Measurements from ENCODE around the gene ATP2C2. TPM values are rescaled to one million over a fixed set of nuclear protein-coding genes. Genes with fewer than 3 reads are reported as not detected.

Gene ATP2C2
- total and polyA plus RNA-seq, 3 donors from 2014 or later: 1.1 to 5.8 (median 3.0) TPM

GRCh38 chr16:84496991-84497390, 128.7 kb downstream of the ATP2C2 start:
- Histone ChIP-seq H3K4me1 (no peaks in the 10 kb centered on the region), H3K27ac (no peak overlapping the region), H3K4me3 (no peak overlapping the region), H3K9me3 (no peaks in the 10 kb centered on the region), H3K27me3 (no peaks in the 10 kb centered on the region), H3K36me3 (ENCODE audit: low read depth, missing control alignments) (no peaks in the 10 kb centered on the region)
- 95 to 100% methylated on average over 3 of the region's 3 CpGs for WGBS, 2 donors
- no peak for DNase-seq
- no peak for TF ChIP-seq POLR2A (IDR thresholded peaks at IDR 0.05)
- no peak for TF ChIP-seq CTCF (IDR thresholded peaks at IDR 0.05)
- intact Hi-C loops (cut with DNase I; ENCODE audit: low total_unique reads): no loop called here

GRCh38 chr16:84497418-84498222, 129.3 kb downstream of the ATP2C2 start:
- 89 to 93% methylated on average over 18 of the region's 18 CpGs for WGBS, 2 donors
- DNase-seq: no peak
- H3K27ac ChIP-seq: no peak overlapping the region
- no peaks in the 10 kb centered on the region for H3K27me3 ChIP-seq
- H3K36me3 ChIP-seq (ENCODE audit: low read depth, missing control alignments): no peaks in the 10 kb centered on the region
- intact Hi-C loops (cut with DNase I; ENCODE audit: low total_unique reads): no loop called here
- H3K4me1 ChIP-seq: no peaks in the 10 kb centered on the region
- H3K4me3 ChIP-seq: no peak overlapping the region
- H3K9me3 ChIP-seq: no peaks in the 10 kb centered on the region
- TF ChIP-seq CTCF (IDR thresholded peaks at IDR 0.05) (no peak), POLR2A (IDR thresholded peaks at IDR 0.05) (no peak)

- intact Hi-C loops (cut with DNase I; ENCODE audit: low total_unique reads): no loop called here
- H3K9me3 ChIP-seq: no peaks in the 10 kb centered on the region
- H3K27me3 ChIP-seq: no peaks in the 10 kb centered on the region
- WGBS, 2 donors: 98 to 100% methylated on average over 2 of the region's 2 CpGs
- H3K4me3 ChIP-seq: no peak overlapping the region
- no peak for DNase-seq
- no peaks in the 10 kb centered on the region for H3K4me1 ChIP-seq
- no peak overlapping the region for H3K27ac ChIP-seq
- H3K36me3 ChIP-seq (ENCODE audit: low read depth, missing control alignments): no peaks in the 10 kb centered on the region
- TF ChIP-seq CTCF (IDR thresholded peaks at IDR 0.05): no peak
Observed at GRCh38 chr16:84498223-84498610, 129.9 kb downstream of the ATP2C2 start.

- Histone ChIP-seq H3K4me3 (no peak overlapping the region), H3K27me3 (no peaks in the 10 kb centered on the region), H3K4me1 (peaks cover 4% of the 10 kb centered on the region), H3K27ac (no peak overlapping the region), H3K9me3 (no peaks in the 10 kb centered on the region), H3K36me3 (ENCODE audit: low read depth, missing control alignments) (no peaks in the 10 kb centered on the region)
- TF ChIP-seq POLR2A (IDR thresholded peaks at IDR 0.05): no peak
- TF ChIP-seq CTCF (IDR thresholded peaks at IDR 0.05): no peak
- WGBS, 2 donors: 93% methylated on average over 13 of the region's 13 CpGs
- DNase-seq: no peak
- intact Hi-C loops (cut with DNase I; ENCODE audit: low total_unique reads): no loop called here
Observed at GRCh38 chr16:84498859-84499620, 130.7 kb downstream of the ATP2C2 start.
